ENCODE data around the gene COX8A. TPM values are rescaled to one million over a fixed set of nuclear protein-coding genes. Genes with fewer than 3 reads are reported as not detected.
A peak's percentile ranks its signal among the peaks of the same experiment; 100 is the strongest.

Gene COX8A
- total and polyA plus RNA-seq, 9 of the 15 experiments (the other 6 are each of a cell fraction or from before 2014, with no cell fraction given), result 274 to 1,206 (median 526) TPM

GRCh38 chr11:63986156-63986931 lies 11.9 kb downstream of the COX8A start, which contains the start of gene OTUB1 (continued):
- TF ChIP-seq MNT (conservative IDR thresholded peaks at IDR 0.05) (peak; percentile 73 to 74), ZBTB9 (CRISPR knock-in tag; IDR thresholded peaks at IDR 0.05) (peak; percentile 70; the same call in 1 of the 2 replicates), SAFB (IDR thresholded peaks at IDR 0.05; ENCODE audit: borderline replicate concordance, low read depth, low read length) (0 out of 2 replicates have a peak, but pooled peaks have one; percentile 12), HDAC2 (IDR thresholded peaks at IDR 0.05) (peak; percentile 55; the same call in 1 of the 2 replicates), MCM5 (IDR thresholded peaks at IDR 0.05; ENCODE audit: low read depth) (no peak), TAF7 (tag; IDR thresholded peaks at IDR 0.05) (peak; percentile 94), ETS1 (conservative IDR thresholded peaks at IDR 0.05; ENCODE audit: control insufficient read depth, low read depth, low read length) (0 out of 2 replicates have a peak, but pooled peaks have one; percentile 49), KDM5B (IDR thresholded peaks at IDR 0.05; ENCODE audit: insufficient replicate concordance, low read depth, low read length) (peak; percentile 78), SRSF7 (optimal IDR thresholded peaks at IDR 0.05; ENCODE audit: low read depth, low read length) (peak; percentile 81), ZNF263 (CRISPR knock-in tag; IDR thresholded peaks at IDR 0.05; ENCODE audit: borderline replicate concordance) (peak; percentile 84), CHD1 (IDR thresholded peaks at IDR 0.05; ENCODE audit: low read length) (peak; percentile 99), KLF6 (CRISPR knock-in tag; IDR thresholded peaks at IDR 0.05; ENCODE audit: borderline replicate concordance) (0 out of 2 replicates have a peak, but pooled peaks have one; percentile 33), ZNF639 (CRISPR knock-in tag; conservative IDR thresholded peaks at IDR 0.05 in 1 of 2, IDR thresholded peaks at IDR 0.05 in 1 of 2) (peak in 1 of 2 experiments; percentile 45; a peak in 1 of 4 replicates), L3MBTL2 (IDR thresholded peaks at IDR 0.05) (0 out of 2 replicates have a peak, but pooled peaks have one; percentile 44), MTA2 (IDR thresholded peaks at IDR 0.05; ENCODE audit: low read depth) (0 out of 2 replicates have a peak, but pooled peaks have one; percentile 21), FUS (optimal IDR thresholded peaks at IDR 0.05; ENCODE audit: low read depth, low read length) (no peak), ZNF395 (CRISPR knock-in tag; IDR thresholded peaks at IDR 0.05) (0 out of 2 replicates have a peak, but pooled peaks have one; percentile 37), MBD2 (IDR thresholded peaks at IDR 0.05; ENCODE audit: borderline replicate concordance, low read depth) (peak; percentile 72; the same call in 1 of the 2 replicates), HCFC1 (IDR thresholded peaks at IDR 0.05; ENCODE audit: low read depth, low read length) (peak; percentile 69)

Data from K562 (cell line).